Endothelial cell of umbilical vein (primary cell): ENCODE measurements around the gene CABCOCO1.
"Not testable (repeated sequence)": the region's sequence is repeated elsewhere in the genome, so short reads cannot be mapped to it uniquely, and the experiment has no call there.

Source experiments
- EZH2 ChIP-seq: IDR thresholded peaks from 2 replicates; pipeline ENCODE4 v1.6.1; 2012; ENCODE audit warnings: borderline replicate concordance, low read depth, mild to moderate bottlenecking, moderate library complexity, low read length, inconsistent platforms; ENCODE audit not compliant: severe bottlenecking
- FOS ChIP-seq: IDR thresholded peaks from 2 replicates; pipeline ENCODE4 v1.6.1; 2011; ENCODE audit warnings: mild to moderate bottlenecking, low read length, moderate library complexity, borderline replicate concordance; ENCODE audit not compliant: insufficient read depth
- GATA2 ChIP-seq: IDR thresholded peaks from 2 replicates; pipeline ENCODE4 v1.7.0; 2011; ENCODE audit warnings: low read depth, mild to moderate bottlenecking, moderate library complexity, mixed read lengths, low read length; ENCODE audit not compliant: insufficient read length, insufficient read depth
- JUN ChIP-seq: IDR thresholded peaks from 2 replicates; pipeline ENCODE4 v1.6.1; 2011; ENCODE audit warnings: borderline replicate concordance, low read depth; ENCODE audit not compliant: insufficient read length, insufficient read depth
- MYC ChIP-seq: IDR thresholded peaks from one replicate; pipeline ENCODE4 v1.6.1; 2011; ENCODE audit warnings: mild to moderate bottlenecking, low read depth, low read length
- POLR2A ChIP-seq: IDR thresholded peaks from 2 replicates; pipeline ENCODE4 v1.6.1; 2012; ENCODE audit warnings: low read depth, mild to moderate bottlenecking, control low read depth, low read length
- POLR2AphosphoS5 ChIP-seq: IDR thresholded peaks from 2 replicates; pipeline ENCODE4 v1.6.1; 2012; ENCODE audit warnings: low read depth, mild to moderate bottlenecking, control low read depth, low read length, moderate library complexity; ENCODE audit not compliant: insufficient read depth
- TF ChIP-seq, protein P1 (sequence below), 2 donors: IDR thresholded peaks; 1 replicate in 1 of 2; 2 replicates in 1 of 2; pipeline ENCODE4 v1.5.1; 2011; ENCODE audit warnings: low read length in 2 of 2, mild to moderate bottlenecking in 2 of 2, moderate library complexity in 2 of 2, control low read depth in 1 of 2, inconsistent platforms in 1 of 2, low read depth in 1 of 2; ENCODE audit not compliant: insufficient read depth in 1 of 2; ENCODE audit errors: extremely low read depth in 1 of 2
- TF ChIP-seq, protein P2 (sequence below): IDR thresholded peaks from 2 replicates; pipeline ENCODE4 v1.6.1; 2011; ENCODE audit not compliant: insufficient read depth, insufficient read length

DNA sequence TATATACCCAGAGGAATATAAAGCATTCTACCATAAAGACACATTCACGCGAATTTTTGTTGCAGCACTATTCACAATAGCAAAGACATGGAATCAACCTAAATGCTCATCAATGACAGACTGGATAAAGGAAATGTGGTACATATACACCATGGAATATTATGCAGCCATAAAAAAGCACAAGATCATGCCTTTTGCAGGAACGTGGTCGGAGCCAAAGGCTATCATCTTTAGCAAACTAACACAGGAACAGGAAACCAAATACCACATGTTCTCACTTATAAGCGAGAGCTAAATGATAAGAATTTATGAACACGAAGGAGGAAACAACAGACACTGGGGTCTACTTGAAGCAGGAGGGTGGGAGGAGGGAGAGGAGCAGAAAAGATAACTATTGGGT lies 74.7 kb downstream of the CABCOCO1 start:
- not testable (repeated sequence) for TF ChIP-seq POLR2AphosphoS5, POLR2A, MYC, EZH2, FOS, GATA2, JUN
- TF ChIP-seq, protein P1, sequence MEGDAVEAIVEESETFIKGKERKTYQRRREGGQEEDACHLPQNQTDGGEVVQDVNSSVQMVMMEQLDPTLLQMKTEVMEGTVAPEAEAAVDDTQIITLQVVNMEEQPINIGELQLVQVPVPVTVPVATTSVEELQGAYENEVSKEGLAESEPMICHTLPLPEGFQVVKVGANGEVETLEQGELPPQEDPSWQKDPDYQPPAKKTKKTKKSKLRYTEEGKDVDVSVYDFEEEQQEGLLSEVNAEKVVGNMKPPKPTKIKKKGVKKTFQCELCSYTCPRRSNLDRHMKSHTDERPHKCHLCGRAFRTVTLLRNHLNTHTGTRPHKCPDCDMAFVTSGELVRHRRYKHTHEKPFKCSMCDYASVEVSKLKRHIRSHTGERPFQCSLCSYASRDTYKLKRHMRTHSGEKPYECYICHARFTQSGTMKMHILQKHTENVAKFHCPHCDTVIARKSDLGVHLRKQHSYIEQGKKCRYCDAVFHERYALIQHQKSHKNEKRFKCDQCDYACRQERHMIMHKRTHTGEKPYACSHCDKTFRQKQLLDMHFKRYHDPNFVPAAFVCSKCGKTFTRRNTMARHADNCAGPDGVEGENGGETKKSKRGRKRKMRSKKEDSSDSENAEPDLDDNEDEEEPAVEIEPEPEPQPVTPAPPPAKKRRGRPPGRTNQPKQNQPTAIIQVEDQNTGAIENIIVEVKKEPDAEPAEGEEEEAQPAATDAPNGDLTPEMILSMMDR (IDR thresholded peaks at IDR 0.05; ENCODE audit: extremely low read depth in 1 of 2, insufficient read depth in 1 of 2, low read depth in 1 of 2, low read length in 2 of 2) = not testable (repeated sequence)
- TF ChIP-seq, protein P2, sequence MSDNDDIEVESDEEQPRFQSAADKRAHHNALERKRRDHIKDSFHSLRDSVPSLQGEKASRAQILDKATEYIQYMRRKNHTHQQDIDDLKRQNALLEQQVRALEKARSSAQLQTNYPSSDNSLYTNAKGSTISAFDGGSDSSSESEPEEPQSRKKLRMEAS = not testable (repeated sequence)
